NCI-H187 (cell line): Measurements from ENCODE around the gene SAMD10.
"Not testable (repeated sequence)": the region's sequence is repeated elsewhere in the genome, so short reads cannot be mapped to it uniquely, and the experiment has no call there.

Experiments
- DNase-seq, 2 experiments: peaks; one replicate each; lab custom pipeline; 2025; lab: John Stamatoyannopoulos, UW

Gene SAMD10

GRCh38 chr20:63941282-63942081, 38.0 kb downstream of the SAMD10 start:
- DNase-seq, result no peak

GRCh38 chr20:63940472-63941266, 38.8 kb downstream of the SAMD10 start:
- no peak for DNase-seq

GRCh38 chr20:63940071-63940471, 39.4 kb downstream of the SAMD10 start:
- DNase-seq, result no peak

GRCh38 chr20:63939061-63939935, 40.1 kb downstream of the SAMD10 start:
- no peak for DNase-seq

- DNase-seq, result no peak
Measured at GRCh38 chr20:63937596-63937995, 41.8 kb downstream of the SAMD10 start.

GRCh38 chr20:63935447-63935846, 44.0 kb downstream of the SAMD10 start:
- no peak for DNase-seq

GRCh38 chr20:63934271-63935068, 45.0 kb downstream of the SAMD10 start:
- DNase-seq, result no peak

- DNase-seq, result no peak
Measured at GRCh38 chr20:63933646-63934045, 45.8 kb downstream of the SAMD10 start.

- DNase-seq, result no peak
Measured at GRCh38 chr20:63932606-63933160, 46.8 kb downstream of the SAMD10 start.

GRCh38 chr20:63931735-63932134, 47.7 kb downstream of the SAMD10 start:
- no peak for DNase-seq

- DNase-seq, result no peak
Measured at GRCh38 chr20:63930971-63931553, 48.4 kb downstream of the SAMD10 start.

GRCh38 chr20:63929473-63929883, 50.0 kb downstream of the SAMD10 start:
- not testable (repeated sequence) for DNase-seq

GRCh38 chr20:63929071-63929470, 50.4 kb downstream of the SAMD10 start:
- no peak for DNase-seq

- no peak for DNase-seq
Measured at GRCh38 chr20:63926298-63926697, 53.1 kb downstream of the SAMD10 start.

- no peak for DNase-seq
Measured at GRCh38 chr20:63924241-63924640, 55.2 kb downstream of the SAMD10 start.
